ENCODE data around the gene NTRK3. TPM values are rescaled to one million over a fixed set of nuclear protein-coding genes. Genes with fewer than 3 reads are reported as not detected.

Gene NTRK3
- total RNA-seq, 1 donor from 2014 or later = 34.6 TPM

GRCh38 chr15:88258093-88258641, 1.6 kb upstream of the NTRK3 start:
- peak; percentile 38 to 50 for DNase-seq (ENCODE audit: low spot score in 2 of 2)
- no peak for FAIRE-seq

GRCh38 chr15:88257311-88258092, 963 bp upstream of the NTRK3 start:
- DNase-seq (ENCODE audit: low spot score in 2 of 2) = peak; percentile 51 to 52
- FAIRE-seq = no peak

GRCh38 chr15:88255484-88256278, 858 bp downstream of the NTRK3 start:
- FAIRE-seq = no peak
- DNase-seq (ENCODE audit: low spot score in 2 of 2) = peak; percentile 56 to 59

GRCh38 chr15:88255087-88255483, 1.5 kb downstream of the NTRK3 start:
- DNase-seq (ENCODE audit: low spot score in 2 of 2) (no peak), FAIRE-seq (no peak)

- FAIRE-seq (no peak), DNase-seq (ENCODE audit: low spot score in 2 of 2) (no peak)
Observed at GRCh38 chr15:88252441-88252840, 4.1 kb downstream of the NTRK3 start.

- no peak for DNase-seq (ENCODE audit: low spot score in 2 of 2)
- FAIRE-seq = no peak
Observed at GRCh38 chr15:88250826-88251225, 5.7 kb downstream of the NTRK3 start.

GRCh38 chr15:88249220-88249619, 7.3 kb downstream of the NTRK3 start:
- no peak for DNase-seq (ENCODE audit: low spot score in 2 of 2)
- FAIRE-seq = no peak

GRCh38 chr15:88247914-88248313, 8.6 kb downstream of the NTRK3 start:
- FAIRE-seq (no peak), DNase-seq (ENCODE audit: low spot score in 2 of 2) (no peak)

- FAIRE-seq (no peak), DNase-seq (ENCODE audit: low spot score in 2 of 2) (peak; percentile 52 to 73)
Observed at GRCh38 chr15:88246666-88247446, 9.7 kb downstream of the NTRK3 start.

- FAIRE-seq (no peak), DNase-seq (ENCODE audit: low spot score in 2 of 2) (no peak)
Observed at GRCh38 chr15:88246081-88246480, 10.5 kb downstream of the NTRK3 start.

- FAIRE-seq = no peak
Observed at GRCh38 chr15:88243895-88244787, 12.4 kb downstream of the NTRK3 start.

GRCh38 chr15:88242586-88243555, 13.7 kb downstream of the NTRK3 start:
- FAIRE-seq = no peak
- no peak for DNase-seq (ENCODE audit: low spot score in 2 of 2)

More at GRCh38 chr15:88243895-88244787, 12.4 kb downstream of the NTRK3 start:
- no peak for DNase-seq (ENCODE audit: low spot score in 2 of 2)

- no peak for DNase-seq (ENCODE audit: low spot score in 2 of 2)
- FAIRE-seq = no peak
Observed at GRCh38 chr15:88241461-88241860, 15.1 kb downstream of the NTRK3 start.

GRCh38 chr15:88241060-88241459, 15.5 kb downstream of the NTRK3 start:
- no peak for FAIRE-seq
- DNase-seq (ENCODE audit: low spot score in 2 of 2) = no peak

GRCh38 chr15:88239594-88239993, 16.9 kb downstream of the NTRK3 start:
- no peak for DNase-seq (ENCODE audit: low spot score in 2 of 2)
- no peak for FAIRE-seq

GRCh38 chr15:88238618-88239430, 17.7 kb downstream of the NTRK3 start:
- no peak for DNase-seq (ENCODE audit: low spot score in 2 of 2)
- no peak for FAIRE-seq

- FAIRE-seq = no peak
- DNase-seq (ENCODE audit: low spot score in 2 of 2) = no peak
Observed at GRCh38 chr15:88234711-88235110, 21.8 kb downstream of the NTRK3 start.

GRCh38 chr15:88233921-88234320, 22.6 kb downstream of the NTRK3 start:
- FAIRE-seq (no peak), DNase-seq (ENCODE audit: low spot score in 2 of 2) (no peak)
